Activated CD8-positive, alpha-beta memory T cell treated with anti-CD3 and anti-CD28 coated beads, Interleukin-2, amount 50 U/mL, for 4 hours (primary cell): ENCODE data around the gene KCNJ5.

ENCODE experiments used
- DNase-seq: peaks from one replicate; pipeline ENCODE4 v3.0.0-alpha.2; 2020

Gene KCNJ5

GRCh38 chr11:128897826-128898225, 6.7 kb downstream of the KCNJ5 start:
- no peak for DNase-seq

GRCh38 chr11:128898580-128899344, 7.6 kb downstream of the KCNJ5 start:
- DNase-seq = no peak

- no peak for DNase-seq
Measured at GRCh38 chr11:128900468-128900867, 9.3 kb downstream of the KCNJ5 start.

- DNase-seq = no peak
Measured at GRCh38 chr11:128901653-128902514, 10.7 kb downstream of the KCNJ5 start.

- no peak for DNase-seq
Measured at GRCh38 chr11:128902515-128903066, 11.4 kb downstream of the KCNJ5 start.

GRCh38 chr11:128903248-128904061, 12.3 kb downstream of the KCNJ5 start:
- DNase-seq = no peak

- DNase-seq = no peak
Measured at GRCh38 chr11:128904303-128904655, 13.1 kb downstream of the KCNJ5 start.

GRCh38 chr11:128904656-128905344, 13.6 kb downstream of the KCNJ5 start:
- DNase-seq = no peak

- peak; percentile 34 for DNase-seq
Measured at GRCh38 chr11:128905345-128906184, 14.4 kb downstream of the KCNJ5 start.

GRCh38 chr11:128906185-128907050, 15.3 kb downstream of the KCNJ5 start:
- DNase-seq = no peak

- DNase-seq = no peak
Measured at GRCh38 chr11:128907585-128907984, 16.4 kb downstream of the KCNJ5 start.

GRCh38 chr11:128908391-128909246, 17.5 kb downstream of the KCNJ5 start:
- DNase-seq = no peak

- DNase-seq = no peak
Measured at GRCh38 chr11:128909438-128910125, 18.4 kb downstream of the KCNJ5 start.

GRCh38 chr11:128910576-128910975, 19.4 kb downstream of the KCNJ5 start:
- no peak for DNase-seq

- DNase-seq = no peak
Measured at GRCh38 chr11:128911239-128911638, 20.1 kb downstream of the KCNJ5 start.

- DNase-seq = no peak
Measured at GRCh38 chr11:128911701-128912100, 20.5 kb downstream of the KCNJ5 start.

- no peak for DNase-seq
Measured at GRCh38 chr11:128913806-128914205, 22.6 kb downstream of the KCNJ5 start.
